Measurements from ENCODE around the gene TK2. TPM values are rescaled to one million over a fixed set of nuclear protein-coding genes. Genes with fewer than 3 reads are reported as not detected.

Gene TK2
- total and polyA plus RNA-seq, 2 experiments from 2014 or later, result 27.9 to 57.5 TPM

- no peak overlapping the region for H2AFZ ChIP-seq
- H4K20me1 ChIP-seq (ENCODE audit: insufficient read depth), result no peaks in the 10 kb centered on the region
- 47 to 48% methylated on average over 8 of the region's 8 CpGs for WGBS, 2 experiments (ENCODE audit: low coverage in 1 of 2, low lambda C conversion rate in 2 of 2, missing lambda C conversion rate in 2 of 2)
- H3K4me2 ChIP-seq (ENCODE audit: unreplicated experiment), result no peak overlapping the region
- no peak overlapping the region for H3K27ac ChIP-seq
- no peaks in the 10 kb centered on the region for H3K4me1 ChIP-seq (ENCODE audit: insufficient read depth)
- in situ Hi-C loops (cut with MboI), result no loop called here
- H3K27me3 ChIP-seq (replicated peaks; ENCODE audit: insufficient read depth), result no peaks in the 10 kb centered on the region
- H3K79me2 ChIP-seq (ENCODE audit: insufficient read depth), result no peaks in the 10 kb centered on the region
- H3K9me2 ChIP-seq (ENCODE audit: insufficient read depth), result no peaks in the 10 kb centered on the region
- no peaks in the 10 kb centered on the region for H3K36me3 ChIP-seq (ENCODE audit: low read depth)
- H3K9me3 ChIP-seq (ENCODE audit: low read depth), result no peaks in the 10 kb centered on the region
- peak; percentile 27 for DNase-seq
- H3F3A ChIP-seq (ENCODE audit: insufficient read depth), result no peaks in the 10 kb centered on the region
- no peak for TF ChIP-seq EZH2phosphoT487 (IDR thresholded peaks at IDR 0.05; ENCODE audit: insufficient read depth, low read depth)
- TF ChIP-seq EZH2 (IDR thresholded peaks at IDR 0.05; ENCODE audit: insufficient read depth, poor library complexity, severe bottlenecking), result no peak
- no peak overlapping the region for H3K9ac ChIP-seq
- H3K4me3 ChIP-seq, result no peak overlapping the region
These were observed 73.4 kb downstream of the TK2 start for GRCh38 chr16:66476328-66477027.

GRCh38 chr16:66475232-66475631, 74.7 kb downstream of the TK2 start:
- Histone ChIP-seq H4K20me1 (ENCODE audit: insufficient read depth) (no peaks in the 10 kb centered on the region), H3K27me3 (replicated peaks; ENCODE audit: insufficient read depth) (no peaks in the 10 kb centered on the region), H3K4me1 (ENCODE audit: insufficient read depth) (no peaks in the 10 kb centered on the region), H3F3A (ENCODE audit: insufficient read depth) (no peaks in the 10 kb centered on the region), H3K36me3 (ENCODE audit: low read depth) (no peaks in the 10 kb centered on the region), H3K9me3 (ENCODE audit: low read depth) (no peaks in the 10 kb centered on the region), H3K4me3 (no peak overlapping the region), H3K9ac (no peak overlapping the region), H3K27ac (no peak overlapping the region), H2AFZ (no peak overlapping the region), H3K9me2 (ENCODE audit: insufficient read depth) (no peaks in the 10 kb centered on the region), H3K79me2 (ENCODE audit: insufficient read depth) (no peaks in the 10 kb centered on the region), H3K4me2 (ENCODE audit: unreplicated experiment) (no peak overlapping the region)
- DNase-seq, result no peak
- TF ChIP-seq EZH2phosphoT487 (IDR thresholded peaks at IDR 0.05; ENCODE audit: insufficient read depth, low read depth), result no peak
- TF ChIP-seq EZH2 (IDR thresholded peaks at IDR 0.05; ENCODE audit: insufficient read depth, poor library complexity, severe bottlenecking), result no peak
- 68 to 88% methylated on average over 2 of the region's 2 CpGs for WGBS, 2 experiments (ENCODE audit: low coverage in 1 of 2, low lambda C conversion rate in 2 of 2, missing lambda C conversion rate in 2 of 2)
- in situ Hi-C loops (cut with MboI), result no loop called here

- 63 to 70% methylated on average over 4 of the region's 4 CpGs for WGBS, 2 experiments (ENCODE audit: low coverage in 1 of 2, low lambda C conversion rate in 2 of 2, missing lambda C conversion rate in 2 of 2)
These were observed 75.1 kb downstream of the TK2 start for GRCh38 chr16:66474750-66475199.

GRCh38 chr16:66473654-66474519, 76.0 kb downstream of the TK2 start:
- Histone ChIP-seq H3K36me3 (ENCODE audit: low read depth) (no peaks in the 10 kb centered on the region), H3K9me3 (ENCODE audit: low read depth) (no peaks in the 10 kb centered on the region), H3K9ac (no peak overlapping the region), H3K4me2 (ENCODE audit: unreplicated experiment) (no peak overlapping the region), H2AFZ (no peak overlapping the region), H3K4me3 (no peak overlapping the region), H3K9me2 (ENCODE audit: insufficient read depth) (no peaks in the 10 kb centered on the region), H3K4me1 (ENCODE audit: insufficient read depth) (no peaks in the 10 kb centered on the region), H3F3A (ENCODE audit: insufficient read depth) (no peaks in the 10 kb centered on the region), H3K27me3 (replicated peaks; ENCODE audit: insufficient read depth) (no peaks in the 10 kb centered on the region), H3K79me2 (ENCODE audit: insufficient read depth) (no peaks in the 10 kb centered on the region), H3K27ac (no peak overlapping the region), H4K20me1 (ENCODE audit: insufficient read depth) (no peaks in the 10 kb centered on the region)
- TF ChIP-seq EZH2 (IDR thresholded peaks at IDR 0.05; ENCODE audit: insufficient read depth, poor library complexity, severe bottlenecking) (no peak), EZH2phosphoT487 (IDR thresholded peaks at IDR 0.05; ENCODE audit: insufficient read depth, low read depth) (no peak)
- in situ Hi-C loops (cut with MboI), result no loop called here
- 90 to 95% methylated on average over 4 of the region's 4 CpGs for WGBS, 2 experiments (ENCODE audit: low coverage in 1 of 2, low lambda C conversion rate in 2 of 2, missing lambda C conversion rate in 2 of 2)
- peak; percentile 50 for DNase-seq

More at GRCh38 chr16:66474750-66475199, 75.1 kb downstream of the TK2 start:
- no peaks in the 10 kb centered on the region for H3K36me3 ChIP-seq (ENCODE audit: low read depth)
- TF ChIP-seq EZH2phosphoT487 (IDR thresholded peaks at IDR 0.05; ENCODE audit: insufficient read depth, low read depth) (no peak), EZH2 (IDR thresholded peaks at IDR 0.05; ENCODE audit: insufficient read depth, poor library complexity, severe bottlenecking) (no peak)
- H3K27ac ChIP-seq, result no peak overlapping the region
- DNase-seq, result no peak
- H3K4me3 ChIP-seq, result no peak overlapping the region
- no peak overlapping the region for H3K9ac ChIP-seq
- H3K9me3 ChIP-seq (ENCODE audit: low read depth), result no peaks in the 10 kb centered on the region
- no peaks in the 10 kb centered on the region for H3K27me3 ChIP-seq (replicated peaks; ENCODE audit: insufficient read depth)
- in situ Hi-C loops (cut with MboI), result no loop called here
- no peaks in the 10 kb centered on the region for H3K79me2 ChIP-seq (ENCODE audit: insufficient read depth)
- no peak overlapping the region for H3K4me2 ChIP-seq (ENCODE audit: unreplicated experiment)
- no peaks in the 10 kb centered on the region for H3F3A ChIP-seq (ENCODE audit: insufficient read depth)
- H3K4me1 ChIP-seq (ENCODE audit: insufficient read depth), result no peaks in the 10 kb centered on the region
- H3K9me2 ChIP-seq (ENCODE audit: insufficient read depth), result no peaks in the 10 kb centered on the region
- no peak overlapping the region for H2AFZ ChIP-seq
- H4K20me1 ChIP-seq (ENCODE audit: insufficient read depth), result no peaks in the 10 kb centered on the region

Data from GM23248 (cell line).